ENCODE results near the gene SNX20.

- TF ChIP-seq CTCF (IDR thresholded peaks at IDR 0.05; ENCODE audit: low read depth, low read length) (no peak), POLR2A (IDR thresholded peaks at IDR 0.05; ENCODE audit: extremely low read depth, insufficient read length) (no peak), MYC (IDR thresholded peaks at IDR 0.05; ENCODE audit: low read depth, low read length) (no peak)
Observed at GRCh38 chr16:50668368-50669008, 12.6 kb downstream of the SNX20 start.

Data from NB4 (cell line).